ENCODE measurements around the gene ASH1L.

The ASH1L gene

DNA sequence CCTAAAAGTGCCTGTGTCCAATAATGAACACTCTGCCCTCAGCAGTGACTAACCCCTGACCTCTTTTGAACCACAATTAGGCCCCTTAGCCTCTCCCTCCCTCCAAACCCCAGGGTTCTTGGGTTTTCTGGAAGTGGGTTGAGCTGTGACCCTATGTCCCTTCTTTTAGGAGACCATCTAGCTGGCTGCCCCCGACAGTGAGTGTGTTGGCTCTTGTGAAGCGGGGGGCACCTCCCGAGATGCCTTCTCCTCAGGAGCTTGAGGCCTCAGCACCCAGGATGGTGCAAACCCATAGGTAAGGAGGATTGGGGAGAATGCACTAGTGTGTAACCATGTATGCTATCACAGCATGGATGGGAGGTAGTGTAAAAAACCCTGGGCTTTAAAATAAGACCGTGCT lies 234.6 kb downstream of the ASH1L start:
- Histone ChIP-seq H3K36me3 (peaks cover 68% of the 10 kb centered on the region), H3K9me3 (ENCODE audit: severe bottlenecking) (no peaks in the 10 kb centered on the region), H3K4me3 (ENCODE audit: low read depth, low read length) (no peak overlapping the region), H3K27me3 (ENCODE audit: insufficient read depth, low read depth, severe bottlenecking) (no peaks in the 10 kb centered on the region), H3K27ac (no peak overlapping the region)
- DNase-seq = no peak
- TF ChIP-seq, protein P1, sequence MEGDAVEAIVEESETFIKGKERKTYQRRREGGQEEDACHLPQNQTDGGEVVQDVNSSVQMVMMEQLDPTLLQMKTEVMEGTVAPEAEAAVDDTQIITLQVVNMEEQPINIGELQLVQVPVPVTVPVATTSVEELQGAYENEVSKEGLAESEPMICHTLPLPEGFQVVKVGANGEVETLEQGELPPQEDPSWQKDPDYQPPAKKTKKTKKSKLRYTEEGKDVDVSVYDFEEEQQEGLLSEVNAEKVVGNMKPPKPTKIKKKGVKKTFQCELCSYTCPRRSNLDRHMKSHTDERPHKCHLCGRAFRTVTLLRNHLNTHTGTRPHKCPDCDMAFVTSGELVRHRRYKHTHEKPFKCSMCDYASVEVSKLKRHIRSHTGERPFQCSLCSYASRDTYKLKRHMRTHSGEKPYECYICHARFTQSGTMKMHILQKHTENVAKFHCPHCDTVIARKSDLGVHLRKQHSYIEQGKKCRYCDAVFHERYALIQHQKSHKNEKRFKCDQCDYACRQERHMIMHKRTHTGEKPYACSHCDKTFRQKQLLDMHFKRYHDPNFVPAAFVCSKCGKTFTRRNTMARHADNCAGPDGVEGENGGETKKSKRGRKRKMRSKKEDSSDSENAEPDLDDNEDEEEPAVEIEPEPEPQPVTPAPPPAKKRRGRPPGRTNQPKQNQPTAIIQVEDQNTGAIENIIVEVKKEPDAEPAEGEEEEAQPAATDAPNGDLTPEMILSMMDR (IDR thresholded peaks at IDR 0.05; ENCODE audit: low read depth, low read length) = no peak

DNA sequence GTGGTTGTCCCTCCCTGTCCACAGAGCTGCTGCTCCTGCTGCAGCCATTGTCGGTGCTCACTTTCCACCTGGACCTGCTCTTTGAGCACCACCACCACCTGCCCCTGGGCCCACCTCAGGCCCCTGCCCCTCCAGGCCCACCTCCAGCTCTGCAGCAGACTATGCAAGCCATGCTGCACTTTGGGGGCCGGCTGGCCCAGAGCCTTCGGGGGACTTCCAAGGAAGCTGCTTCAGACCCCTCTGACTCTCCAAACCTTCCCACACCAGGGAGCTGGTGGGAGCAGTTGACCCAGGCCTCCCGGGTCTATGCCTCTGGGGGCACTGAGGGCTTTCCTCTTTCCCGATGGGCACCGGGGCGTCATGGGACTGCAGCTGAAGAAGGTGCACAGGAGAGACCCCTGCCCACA lies 236.0 kb downstream of the ASH1L start:
- Histone ChIP-seq H3K4me3 (ENCODE audit: low read depth, low read length) (no peak overlapping the region), H3K36me3 (peaks cover 67% of the 10 kb centered on the region), H3K9me3 (ENCODE audit: severe bottlenecking) (no peaks in the 10 kb centered on the region), H3K27ac (no peak overlapping the region), H3K27me3 (ENCODE audit: insufficient read depth, low read depth, severe bottlenecking) (no peaks in the 10 kb centered on the region)
- TF ChIP-seq, protein P1 (IDR thresholded peaks at IDR 0.05; ENCODE audit: low read depth, low read length) = 0 out of 2 replicates have a peak, but pooled peaks have one; percentile 1
- DNase-seq = no peak

DNA sequence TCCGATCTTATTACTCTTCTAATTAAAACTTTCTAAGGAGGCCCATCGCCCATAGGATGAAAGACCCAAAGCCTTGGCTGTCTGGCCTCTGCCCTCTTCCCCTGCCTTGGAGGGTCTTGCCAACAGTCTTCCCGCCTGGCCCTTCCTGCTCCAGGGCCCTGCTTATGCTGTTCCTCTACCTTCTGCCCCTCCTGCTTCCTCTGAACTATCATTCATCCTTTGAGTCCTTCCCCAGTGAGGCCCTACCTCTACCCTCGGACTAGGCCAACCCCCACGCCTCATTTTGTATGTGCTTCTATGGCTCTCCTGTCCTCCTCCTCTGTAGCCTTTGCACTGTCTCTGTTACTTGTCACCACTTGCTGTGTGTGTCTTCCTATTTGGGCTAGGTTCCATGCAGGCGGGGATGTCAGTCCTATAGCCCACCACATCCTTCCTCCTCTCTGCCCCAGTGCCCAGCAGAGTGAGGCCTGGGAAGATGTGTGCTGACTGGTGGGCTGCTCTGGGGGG lies 236.5 kb downstream of the ASH1L start:
- peaks cover 67% of the 10 kb centered on the region for H3K36me3 ChIP-seq
- no peak overlapping the region for H3K27ac ChIP-seq
- H3K9me3 ChIP-seq (ENCODE audit: severe bottlenecking) = no peaks in the 10 kb centered on the region
- no peak for DNase-seq
- TF ChIP-seq, protein P1 (IDR thresholded peaks at IDR 0.05; ENCODE audit: low read depth, low read length) = no peak
- H3K4me3 ChIP-seq (ENCODE audit: low read depth, low read length) = no peak overlapping the region
- no peaks in the 10 kb centered on the region for H3K27me3 ChIP-seq (ENCODE audit: insufficient read depth, low read depth, severe bottlenecking)

DNA sequence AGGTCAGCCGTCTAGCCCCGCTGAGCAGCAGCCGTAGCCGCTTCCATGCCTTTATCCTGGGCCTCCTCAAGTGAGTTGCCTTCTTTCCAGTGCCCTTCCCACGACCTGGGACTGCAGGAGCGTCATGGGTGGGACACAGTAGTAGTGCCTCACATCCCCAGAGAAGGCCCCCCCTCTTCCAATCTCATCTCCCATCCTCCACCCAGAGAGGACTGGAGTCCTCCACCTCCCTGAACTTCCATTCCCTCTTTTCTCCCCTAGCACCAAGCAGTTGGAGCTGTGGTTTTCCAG lies 237.1 kb downstream of the ASH1L start:
- Histone ChIP-seq H3K36me3 (peaks cover 66% of the 10 kb centered on the region), H3K27me3 (ENCODE audit: insufficient read depth, low read depth, severe bottlenecking) (no peaks in the 10 kb centered on the region), H3K27ac (peak overlapping the region; percentile 84)

DNA sequence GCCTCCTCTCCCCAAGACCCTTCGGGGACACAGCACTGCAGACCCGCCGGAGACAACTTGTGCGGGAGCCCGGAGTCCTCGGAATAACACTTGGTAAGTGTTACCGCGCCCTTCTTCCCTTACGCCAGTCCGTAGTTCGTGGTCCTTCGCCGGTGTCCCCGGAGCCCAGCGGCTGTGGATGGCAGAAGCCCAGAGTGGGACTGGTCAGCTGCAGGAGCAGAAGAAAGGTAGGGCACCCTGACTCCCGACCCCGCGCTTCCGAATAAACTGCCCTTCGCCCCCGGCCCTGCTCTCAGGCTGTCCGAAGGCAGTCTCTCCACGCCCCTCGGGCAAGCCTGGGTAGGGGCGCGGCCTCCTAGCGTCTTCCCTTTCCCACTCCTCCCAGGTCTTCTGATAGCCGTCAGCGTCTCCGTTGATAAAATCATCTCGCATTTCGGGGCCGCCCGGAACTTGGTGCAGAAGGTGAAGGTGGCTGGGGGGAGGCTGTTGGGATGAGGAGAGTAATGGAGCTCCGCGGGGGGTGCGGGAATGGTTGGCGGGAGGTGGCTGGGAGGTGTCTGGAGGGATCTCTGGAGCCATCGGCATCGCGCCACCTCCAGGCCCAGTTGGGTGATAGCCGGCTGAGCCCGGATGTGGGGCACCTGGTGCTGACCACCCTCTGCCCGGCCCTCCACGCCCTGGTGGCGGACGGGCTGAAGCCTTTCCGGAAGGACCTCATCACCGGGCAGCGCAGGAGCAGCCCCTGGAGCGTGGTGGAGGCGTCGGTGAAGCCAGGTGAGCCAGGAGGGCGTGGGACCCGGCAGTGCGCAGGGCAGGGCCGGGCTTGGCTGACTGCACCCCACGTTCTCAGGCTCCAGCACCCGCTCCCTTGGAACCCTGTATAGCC lies 237.6 kb downstream of the ASH1L start:
- Histone ChIP-seq H3K9me3 (ENCODE audit: severe bottlenecking) (no peaks in the 10 kb centered on the region), H3K4me3 (ENCODE audit: low read depth, low read length) (peak overlapping the region; percentile 84), H3K27ac (peak overlapping the region; percentile 84), H3K27me3 (ENCODE audit: insufficient read depth, low read depth, severe bottlenecking) (no peaks in the 10 kb centered on the region), H3K36me3 (peaks cover 66% of the 10 kb centered on the region)
- peak; percentile 98 for DNase-seq
- TF ChIP-seq, protein P1 (IDR thresholded peaks at IDR 0.05; ENCODE audit: low read depth, low read length) = peak; percentile 100

More for the DNA sequence above, 237.1 kb downstream of the ASH1L start:
- Histone ChIP-seq H3K4me3 (ENCODE audit: low read depth, low read length) (peak overlapping the region; percentile 84), H3K9me3 (ENCODE audit: severe bottlenecking) (no peaks in the 10 kb centered on the region)
- TF ChIP-seq, protein P1 (IDR thresholded peaks at IDR 0.05; ENCODE audit: low read depth, low read length) = no peak
- DNase-seq = no peak
